ENCODE measurements around the gene TRAF4.

The TRAF4 gene

GRCh38 chr17:28743243-28744103 is at the start of gene TRAF4:
Gene TRAF4, plus strand, starts transcription at chr17:28744011. Its CDS starts 102 bp downstream, at chr17:28744113.
- no peaks in the 10 kb centered on the region for H3K27me3 ChIP-seq (ENCODE audit: insufficient read depth, low read depth)
- no peaks in the 10 kb centered on the region for H3K36me3 ChIP-seq (ENCODE audit: insufficient read depth)
- H2AFZ ChIP-seq (ENCODE audit: low read depth), result peak within 1 kb of the TSS; percentile 70
- H3K4me3 ChIP-seq (IDR thresholded peaks at IDR 0.05; ENCODE audit: insufficient read depth, low read depth, low read length), result no peak within 1 kb of the TSS
- TF ChIP-seq CTCF (conservative IDR thresholded peaks at IDR 0.05; ENCODE audit: low read depth, low read length), result no peak
- H3K4me1 ChIP-seq (ENCODE audit: low read depth, poor library complexity, severe bottlenecking), result peaks cover 41% of the 10 kb centered on the region
- H3K4me2 ChIP-seq, result peak within 1 kb of the TSS; percentile 93
- peak within 1 kb of the TSS; percentile 62 for H3K27ac ChIP-seq
- H3K79me2 ChIP-seq (ENCODE audit: insufficient read depth, low read depth), result peaks cover 24% of the 10 kb centered on the region
- peak within 1 kb of the TSS; percentile 82 for H3K9ac ChIP-seq
- H4K20me1 ChIP-seq (ENCODE audit: insufficient read depth), result 0 out of 2 replicates have a peak, but pooled peaks cover 4% of the 10 kb centered on the region

- Histone ChIP-seq H3K27ac (no peak overlapping the region), H3K4me1 (ENCODE audit: low read depth, poor library complexity, severe bottlenecking) (no peaks in the 10 kb centered on the region), H3K9ac (no peak overlapping the region), H3K36me3 (ENCODE audit: insufficient read depth) (peaks cover 16% of the 10 kb centered on the region; the same call in 1 of the 2 replicates), H3K4me3 (IDR thresholded peaks at IDR 0.05; ENCODE audit: insufficient read depth, low read depth, low read length) (no peak overlapping the region), H3K79me2 (ENCODE audit: insufficient read depth, low read depth) (no peaks in the 10 kb centered on the region), H2AFZ (ENCODE audit: low read depth) (no peak overlapping the region), H3K4me2 (no peak overlapping the region), H3K27me3 (ENCODE audit: insufficient read depth, low read depth) (no peaks in the 10 kb centered on the region), H4K20me1 (ENCODE audit: insufficient read depth) (no peaks in the 10 kb centered on the region)
- TF ChIP-seq CTCF (conservative IDR thresholded peaks at IDR 0.05; ENCODE audit: low read depth, low read length), result no peak
These were observed 45.4 kb upstream of the TRAF4 start for GRCh38 chr17:28698253-28698941.

GRCh38 chr17:28700278-28700677 is 43.5 kb upstream of the TRAF4 start:
- no peaks in the 10 kb centered on the region for H3K4me1 ChIP-seq (ENCODE audit: low read depth, poor library complexity, severe bottlenecking)

More at GRCh38 chr17:28700278-28700677, 43.5 kb upstream of the TRAF4 start:
- Histone ChIP-seq H3K27ac (no peak overlapping the region), H3K4me3 (IDR thresholded peaks at IDR 0.05; ENCODE audit: insufficient read depth, low read depth, low read length) (no peak overlapping the region), H3K9ac (no peak overlapping the region), H4K20me1 (ENCODE audit: insufficient read depth) (no peaks in the 10 kb centered on the region), H2AFZ (ENCODE audit: low read depth) (no peak overlapping the region), H3K79me2 (ENCODE audit: insufficient read depth, low read depth) (no peaks in the 10 kb centered on the region), H3K4me2 (no peak overlapping the region), H3K27me3 (ENCODE audit: insufficient read depth, low read depth) (no peaks in the 10 kb centered on the region), H3K36me3 (ENCODE audit: insufficient read depth) (peaks cover 8% of the 10 kb centered on the region; the same call in 1 of the 2 replicates)
- no peak for TF ChIP-seq CTCF (conservative IDR thresholded peaks at IDR 0.05; ENCODE audit: low read depth, low read length)

Measured in KMS-11 (cell line).